GM18861 (cell line): ENCODE measurements around the gene CYB5A.
"Not testable (repeated sequence)": the region's sequence is repeated elsewhere in the genome, so short reads cannot be mapped to it uniquely, and the experiment has no call there.

Source experiments
- ATAC-seq: cut with Tn5 transposase; IDR thresholded peaks from one replicate; pipeline ENCODE4 v1.9.1; 2021; ENCODE audit not compliant: unreplicated experiment

Gene CYB5A

DNA sequence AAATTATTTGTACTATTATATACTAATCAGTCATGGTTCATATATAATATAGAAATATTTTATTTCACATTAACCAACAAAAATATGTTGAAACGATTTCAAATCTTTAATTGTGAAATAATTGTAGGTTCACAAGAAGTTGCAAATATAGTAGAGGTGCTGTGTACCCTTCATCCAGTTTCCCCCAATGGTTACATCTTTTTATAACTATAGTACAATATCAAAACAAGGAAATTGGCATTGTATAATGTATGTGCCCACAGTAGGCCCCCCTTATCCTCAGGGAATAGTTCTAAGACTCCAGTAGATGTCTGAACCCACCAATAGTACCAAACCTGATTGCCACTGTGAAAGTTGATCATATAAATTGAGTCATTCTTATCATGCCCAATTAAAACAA is 7.4 kb upstream of the CYB5A start:
- no peak for ATAC-seq

- ATAC-seq: no peak
These were observed 2.8 kb upstream of the CYB5A start for GRCh38 chr18:74294526-74294925.

GRCh38 chr18:74292982-74293381 is 1.2 kb upstream of the CYB5A start:
- ATAC-seq: not testable (repeated sequence)

- no peak for ATAC-seq
These were observed 737 bp upstream of the CYB5A start for GRCh38 chr18:74292541-74292858.

GRCh38 chr18:74291472-74291770 is 342 bp downstream of the CYB5A start:
- no peak for ATAC-seq

- no peak for ATAC-seq
These were observed 830 bp downstream of the CYB5A start for GRCh38 chr18:74290794-74291471.

DNA sequence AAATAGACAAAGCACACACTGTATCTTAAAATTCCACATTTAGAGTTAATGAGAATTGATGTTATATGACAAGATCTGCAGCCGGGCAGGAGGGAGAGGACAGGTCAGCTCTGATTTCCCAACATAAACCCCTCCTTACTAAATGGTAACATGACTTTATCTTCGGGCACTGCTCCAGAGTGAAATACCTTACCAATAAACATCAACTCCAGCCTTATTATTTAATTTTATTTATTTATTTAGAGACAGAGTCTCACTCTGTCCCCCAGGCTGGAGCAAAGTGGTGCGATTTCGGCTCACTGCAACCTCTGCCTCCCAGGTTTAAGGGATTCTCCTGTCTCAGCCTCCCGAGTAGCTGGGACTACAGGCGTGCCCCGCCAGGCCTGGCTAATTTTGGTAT is 1.7 kb downstream of the CYB5A start:
- no peak for ATAC-seq

GRCh38 chr18:74289137-74289536 is 2.6 kb downstream of the CYB5A start:
- ATAC-seq: no peak

- ATAC-seq: no peak
These were observed 3.0 kb downstream of the CYB5A start for GRCh38 chr18:74288730-74289129.

- ATAC-seq: no peak
These were observed 3.7 kb downstream of the CYB5A start for GRCh38 chr18:74288041-74288440.

DNA sequence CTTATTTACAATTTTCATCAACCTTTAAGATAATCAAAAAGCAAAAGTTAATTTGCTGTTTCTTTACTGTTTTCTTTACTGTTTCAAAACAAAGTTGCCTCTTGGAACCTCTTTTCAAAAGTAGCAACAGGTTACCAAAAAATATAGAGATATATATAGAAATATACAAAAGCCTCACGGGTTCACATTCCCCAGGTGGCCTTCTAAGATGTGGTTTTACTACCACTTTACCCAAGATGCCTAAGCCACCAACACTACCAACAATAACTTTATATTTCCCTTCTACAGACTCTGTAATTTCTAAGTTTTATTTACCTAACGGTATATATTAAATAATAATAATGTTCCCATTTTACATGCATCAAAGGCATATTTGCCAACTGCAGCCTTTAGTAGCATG is 4.9 kb downstream of the CYB5A start:
- ATAC-seq: no peak

DNA sequence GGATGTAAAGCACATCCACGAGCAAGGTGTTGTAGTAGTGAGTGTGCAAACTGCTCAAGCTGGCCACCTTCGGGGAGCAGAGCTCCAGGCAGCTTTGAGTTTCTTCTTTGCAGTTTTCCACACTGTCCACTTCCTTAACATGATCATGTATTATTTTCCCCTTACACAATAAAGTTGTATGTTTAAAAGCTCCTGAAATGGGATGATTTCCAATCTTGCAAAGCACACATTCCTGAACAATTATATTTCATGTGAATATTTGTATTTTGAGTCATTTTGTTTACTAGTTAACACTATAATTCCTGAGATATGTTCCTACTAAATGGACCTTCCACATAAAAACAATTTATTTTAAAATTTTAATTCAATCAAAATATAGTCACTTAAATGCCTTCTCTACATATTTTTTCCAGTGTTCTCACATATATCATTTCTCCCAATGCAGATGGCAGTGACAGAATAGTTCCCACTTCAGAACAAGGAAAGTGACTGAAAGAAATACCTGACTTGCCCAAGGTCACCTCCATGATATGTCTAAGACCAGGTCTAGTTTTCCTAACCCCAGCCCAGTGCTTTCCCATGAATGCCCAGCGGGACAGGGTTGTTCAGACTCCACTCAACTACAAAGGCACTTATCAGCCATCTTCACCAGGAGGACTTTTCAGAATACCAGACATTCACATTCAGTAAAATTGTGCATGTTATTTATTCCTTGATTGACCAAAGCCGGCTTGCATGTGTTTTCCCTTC is 5.5 kb downstream of the CYB5A start:
- no peak for ATAC-seq

DNA sequence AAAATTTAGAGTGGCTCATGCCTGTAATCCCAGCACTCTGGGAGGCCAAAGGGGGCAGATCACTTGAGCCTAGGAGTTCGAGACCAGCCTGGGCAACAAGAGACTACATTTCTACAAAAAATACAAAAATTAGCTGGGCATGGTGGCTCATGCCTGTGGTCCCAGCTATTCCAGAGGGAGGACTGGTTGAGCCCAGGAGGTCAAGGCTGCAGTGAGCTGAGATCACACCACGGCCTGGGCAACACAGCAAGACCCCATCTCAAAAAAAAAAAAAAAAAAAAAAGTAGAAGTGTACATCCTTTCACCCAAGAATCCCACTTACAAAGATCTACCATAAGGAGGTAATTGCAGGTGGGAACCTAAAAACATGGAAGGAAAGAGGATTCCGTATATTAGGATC is 6.2 kb downstream of the CYB5A start:
- not testable (repeated sequence) for ATAC-seq

DNA sequence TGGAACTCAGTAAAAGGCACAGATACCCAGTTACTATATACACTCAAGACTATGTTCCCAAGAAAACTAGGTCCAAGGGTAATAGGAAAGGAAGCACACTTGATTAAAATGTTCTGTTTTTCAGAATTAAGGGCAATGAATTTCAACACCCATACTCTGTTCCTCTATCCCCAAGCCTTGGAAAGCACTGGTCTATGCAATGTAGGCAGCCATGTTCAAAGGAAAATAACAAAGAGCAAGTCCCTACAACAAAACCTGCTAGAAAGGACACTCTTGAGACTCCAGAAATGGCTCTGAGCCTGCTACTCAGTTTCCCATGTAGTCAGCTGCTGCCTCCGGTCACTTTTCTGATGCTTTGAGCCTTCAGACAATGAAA is 6.8 kb downstream of the CYB5A start:
- ATAC-seq: no peak

- no peak for ATAC-seq
These were observed 7.4 kb downstream of the CYB5A start for GRCh38 chr18:74284191-74284979.

GRCh38 chr18:74283646-74284045 is 8.1 kb downstream of the CYB5A start:
- no peak for ATAC-seq

DNA sequence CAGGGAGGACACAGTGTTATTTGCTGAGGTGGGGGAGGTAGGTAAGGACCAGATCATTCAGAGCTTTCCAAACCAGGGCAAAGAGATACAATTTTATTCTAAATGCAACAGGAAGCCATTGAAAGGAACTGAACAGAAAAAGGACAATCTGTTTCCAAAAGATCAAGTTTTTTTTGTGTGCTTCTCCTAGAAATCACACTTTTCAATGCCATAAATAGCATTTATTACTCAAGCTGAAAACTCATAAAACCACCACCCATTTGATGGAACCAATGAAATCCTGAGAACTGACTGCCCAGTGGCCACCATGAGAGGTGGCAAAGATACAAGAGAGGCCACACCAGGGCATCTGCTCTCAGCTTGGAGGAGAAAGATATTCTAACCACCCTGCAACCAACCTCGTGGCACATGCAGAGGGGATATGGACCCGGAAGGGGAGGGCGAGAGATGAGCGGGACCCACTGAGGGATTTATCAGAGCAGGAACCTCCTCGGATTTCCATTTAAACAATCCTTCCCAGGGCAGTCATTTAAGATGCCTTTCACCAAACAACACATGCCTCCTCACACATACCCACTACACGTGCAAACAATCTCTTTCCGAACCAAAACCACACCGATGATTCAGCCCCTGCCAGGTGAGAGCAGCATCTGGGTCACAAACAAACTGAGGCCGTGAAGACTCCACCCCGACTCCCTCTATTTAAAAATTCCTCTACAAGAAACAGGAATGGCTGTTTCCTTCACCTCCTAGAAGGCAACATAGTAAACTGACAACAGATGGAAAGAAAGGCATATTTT is 8.8 kb downstream of the CYB5A start:
- no peak for ATAC-seq

GRCh38 chr18:74281980-74282754 is 9.6 kb downstream of the CYB5A start:
- no peak for ATAC-seq

DNA sequence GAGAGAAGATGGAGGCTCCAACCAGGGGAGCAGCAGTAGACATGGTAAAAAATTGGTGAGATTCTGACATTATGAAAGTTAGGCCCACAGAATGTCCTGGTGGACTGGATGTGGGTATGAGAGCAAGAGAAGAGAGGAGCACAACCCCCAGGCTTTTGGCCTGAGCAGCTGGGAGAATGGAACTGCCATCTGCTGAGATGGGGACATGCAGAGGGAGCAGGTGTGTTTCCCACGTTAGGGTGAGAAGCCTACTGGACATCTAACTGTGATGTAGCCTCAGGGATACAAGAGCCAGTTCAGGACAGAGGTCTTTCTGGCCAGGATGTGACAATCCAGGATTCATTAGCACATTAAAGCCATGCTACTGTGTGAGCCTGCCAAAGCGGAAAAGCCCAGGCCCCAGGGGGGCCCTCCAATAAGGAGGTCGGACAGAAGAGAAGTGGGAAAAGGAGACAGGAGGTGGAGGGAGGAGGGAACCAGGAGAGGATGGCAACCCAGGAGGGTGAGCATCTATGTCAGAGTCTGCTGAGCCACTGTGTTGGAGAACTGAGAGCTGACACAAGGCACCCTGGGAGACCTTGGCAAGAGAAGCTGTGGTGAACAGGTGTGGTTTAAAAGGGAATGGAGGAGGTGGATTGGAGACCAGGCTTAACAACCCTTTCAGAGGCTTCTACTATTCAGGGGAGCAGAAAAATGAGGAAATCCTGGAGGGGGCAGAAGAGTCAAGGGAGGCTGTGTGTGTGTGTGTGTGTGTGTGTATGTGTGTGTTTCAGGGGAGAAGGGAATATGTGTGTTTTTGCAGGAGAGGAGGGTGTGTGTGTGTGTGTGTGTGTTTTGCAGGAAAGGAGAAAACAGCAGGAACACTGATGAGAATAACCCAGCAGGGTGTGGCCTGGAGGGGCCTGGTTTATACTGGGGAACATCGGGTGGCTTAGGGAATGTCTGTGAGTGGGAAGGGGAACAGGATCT is 10.5 kb downstream of the CYB5A start:
- ATAC-seq: no peak

- no peak for ATAC-seq
These were observed 12.8 kb downstream of the CYB5A start for GRCh38 chr18:74278983-74279382.
